Measurements from ENCODE around the gene TMEM208.

Gene TMEM208

DNA sequence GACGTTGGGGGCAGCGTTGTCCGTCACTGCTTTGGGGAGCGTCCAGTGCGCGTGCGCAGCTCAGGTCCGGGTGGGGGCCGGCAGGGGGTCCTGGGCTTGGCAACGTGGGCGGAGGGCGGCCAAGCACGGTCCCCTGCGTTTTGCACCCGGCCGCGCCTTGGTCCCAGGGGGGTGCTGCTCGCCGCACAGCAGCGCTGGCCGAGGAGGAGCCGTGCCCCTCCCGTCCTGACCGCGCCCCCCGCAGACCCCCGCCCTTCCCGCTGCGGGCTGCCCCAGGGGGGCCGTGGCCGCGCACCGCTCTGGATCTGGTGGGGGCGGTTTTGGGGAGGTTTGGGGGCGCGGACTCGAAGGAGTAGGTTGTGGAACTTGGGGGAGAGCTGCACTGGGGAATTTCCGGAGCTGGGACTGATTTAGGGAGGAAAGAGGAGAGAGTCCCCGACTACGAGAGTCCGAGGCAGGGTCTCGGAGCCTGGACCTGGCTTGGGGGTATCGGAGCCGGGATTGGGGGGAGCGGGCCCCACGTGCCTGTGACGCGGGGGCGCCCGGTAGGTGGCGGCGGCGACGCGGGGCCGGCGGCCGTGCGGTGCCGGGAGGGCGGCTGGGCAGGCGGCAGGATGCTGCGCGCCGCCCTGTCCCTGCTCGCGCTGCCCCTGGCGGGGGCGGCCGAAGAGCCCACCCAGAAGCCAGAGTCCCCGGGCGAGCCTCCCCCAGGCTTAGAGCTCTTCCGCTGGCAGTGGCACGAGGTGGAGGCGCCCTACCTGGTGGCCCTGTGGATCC lies 21.7 kb downstream of the TMEM208 start, which contains the start of gene SLC9A5:
Gene SLC9A5 (plus strand): TSS at position 579 of the 777 bp plus-strand sequence. CDS start 36 bp downstream, at position 615.
- no peak for DNase-seq (ENCODE audit: low read depth in 3 of 3, low spot score in 1 of 3)

DNA sequence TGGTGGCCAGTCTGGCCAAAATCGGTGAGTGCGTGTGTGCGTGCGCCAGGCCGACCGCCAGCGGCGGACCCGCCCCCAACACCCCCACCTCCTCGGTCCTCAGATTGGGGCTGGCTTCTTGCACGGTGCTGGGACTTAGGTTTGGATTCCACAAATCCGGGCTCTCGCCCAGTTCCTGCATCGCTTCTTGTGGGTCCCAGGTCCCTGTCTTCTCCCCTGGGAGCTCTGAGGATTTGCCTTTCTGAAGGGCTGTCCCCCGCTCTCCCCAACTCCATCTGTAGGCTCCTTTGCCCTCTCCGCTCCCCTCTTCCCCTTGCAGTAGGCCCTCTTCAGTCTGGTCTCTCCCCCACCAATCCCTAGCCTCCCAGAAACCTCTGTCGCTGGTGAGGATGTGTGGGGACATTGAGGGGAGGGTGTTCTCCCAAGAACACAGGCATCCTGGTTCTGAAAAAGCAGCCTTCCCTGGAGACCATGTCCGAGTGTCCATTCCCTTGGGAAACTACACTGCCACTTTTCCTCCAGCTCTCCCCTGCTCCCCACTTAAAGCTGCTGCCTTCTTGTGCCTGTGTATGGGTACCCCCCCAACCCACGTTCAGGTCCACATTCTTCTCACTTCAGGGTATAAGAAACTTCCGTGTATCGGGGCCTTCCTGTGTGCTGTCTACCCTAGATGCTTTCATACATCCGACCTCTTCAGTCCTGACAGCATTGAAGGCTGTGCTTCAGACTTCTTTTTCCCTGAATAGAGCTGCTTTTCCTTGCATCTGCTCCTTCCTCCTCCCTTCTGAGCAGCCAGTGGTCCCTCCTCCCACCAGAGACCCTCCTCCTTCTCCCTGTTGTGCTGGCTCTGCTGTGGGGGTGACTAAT lies 22.5 kb downstream of the TMEM208 start:
- DNase-seq (ENCODE audit: low read depth in 3 of 3, low spot score in 1 of 3), result no peak

DNA sequence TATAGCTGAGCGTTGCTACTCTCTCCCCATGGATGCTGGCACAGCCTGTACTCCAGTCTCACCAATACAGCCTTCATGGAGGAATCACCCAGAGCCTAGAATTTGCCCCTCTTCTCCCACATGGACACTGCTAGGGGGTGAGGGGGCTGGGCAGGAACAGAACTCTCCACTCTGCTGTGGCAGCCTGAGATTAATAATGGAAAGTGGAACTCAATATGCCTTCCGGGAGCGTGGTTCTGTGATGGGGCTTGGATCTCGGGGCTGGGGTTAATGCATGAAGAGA lies 23.1 kb downstream of the TMEM208 start:
- no peak for DNase-seq (ENCODE audit: low read depth in 3 of 3, low spot score in 1 of 3)

DNA sequence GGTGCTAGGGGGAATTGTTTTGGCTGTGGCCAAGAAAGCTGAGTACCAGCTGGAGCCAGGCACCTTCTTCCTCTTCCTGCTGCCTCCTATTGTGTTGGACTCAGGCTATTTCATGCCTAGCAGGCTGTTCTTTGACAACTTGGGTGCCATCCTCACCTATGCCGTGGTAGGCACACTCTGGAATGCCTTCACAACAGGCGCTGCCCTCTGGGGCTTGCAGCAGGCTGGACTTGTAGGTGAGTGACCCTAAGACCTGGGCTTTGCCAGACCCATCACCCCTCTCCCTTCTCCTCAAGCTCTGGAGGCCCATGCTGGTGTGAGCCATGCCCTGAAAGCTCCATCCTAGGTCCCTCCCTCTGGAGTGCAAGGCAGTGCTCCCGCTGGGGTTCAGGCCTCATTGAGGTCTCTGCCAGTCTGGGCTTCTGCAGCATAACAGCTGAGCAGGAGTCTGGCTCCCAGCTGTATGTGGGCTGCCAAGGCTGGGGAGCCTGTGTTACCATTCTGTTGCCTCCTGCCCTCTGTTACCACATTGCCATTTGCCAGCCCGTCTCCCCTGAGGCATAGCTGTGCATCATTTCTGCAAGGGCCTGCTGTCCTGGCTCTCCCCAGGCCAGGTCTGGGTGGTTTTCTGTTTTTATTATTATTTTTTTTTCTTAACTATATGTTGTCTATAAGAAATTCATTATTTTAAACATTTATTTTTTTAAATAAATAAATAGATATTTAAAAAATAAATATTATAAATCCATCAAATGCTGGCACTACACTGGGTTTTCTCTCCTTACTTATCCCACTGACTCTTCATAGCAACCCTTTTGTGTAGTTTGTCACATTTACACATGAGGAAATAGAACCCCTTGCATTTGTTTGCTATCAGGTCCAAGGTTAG lies 25.9 kb downstream of the TMEM208 start:
- no peak for DNase-seq (ENCODE audit: low read depth in 3 of 3, low spot score in 1 of 3)

DNA sequence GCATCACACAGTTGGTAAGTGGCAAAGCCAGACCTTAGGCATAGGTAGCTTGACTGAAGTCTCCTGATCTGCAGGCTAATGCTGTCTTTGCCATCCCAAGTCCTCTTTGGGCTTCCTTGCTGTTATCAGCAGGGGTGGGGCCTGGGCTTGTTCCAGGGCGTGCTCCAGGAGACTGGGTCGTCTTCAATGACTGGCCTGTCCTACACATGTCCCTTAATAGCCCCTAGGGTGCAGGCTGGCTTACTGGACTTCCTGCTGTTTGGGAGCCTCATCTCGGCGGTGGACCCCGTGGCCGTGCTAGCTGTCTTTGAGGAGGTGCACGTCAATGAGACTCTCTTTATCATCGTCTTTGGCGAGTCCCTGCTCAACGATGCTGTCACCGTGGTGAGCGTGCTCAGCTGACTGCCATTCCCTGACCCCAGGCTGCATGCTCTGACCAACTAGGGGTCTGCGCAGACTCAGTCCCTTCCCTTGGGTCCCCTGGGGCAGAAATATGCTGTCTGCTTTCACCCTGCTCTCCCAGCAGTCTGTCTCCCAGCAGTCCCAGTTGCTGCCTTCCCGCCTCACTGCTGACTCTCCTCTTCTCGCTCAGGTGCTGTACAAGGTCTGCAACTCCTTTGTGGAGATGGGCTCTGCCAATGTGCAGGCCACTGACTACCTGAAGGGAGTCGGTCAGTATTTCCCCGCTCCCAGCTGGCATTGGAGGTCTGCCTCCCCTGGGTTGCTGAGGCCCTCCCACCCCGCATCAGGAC lies 28.0 kb downstream of the TMEM208 start:
- DNase-seq (ENCODE audit: low read depth in 3 of 3, low spot score in 1 of 3), result no peak

DNA sequence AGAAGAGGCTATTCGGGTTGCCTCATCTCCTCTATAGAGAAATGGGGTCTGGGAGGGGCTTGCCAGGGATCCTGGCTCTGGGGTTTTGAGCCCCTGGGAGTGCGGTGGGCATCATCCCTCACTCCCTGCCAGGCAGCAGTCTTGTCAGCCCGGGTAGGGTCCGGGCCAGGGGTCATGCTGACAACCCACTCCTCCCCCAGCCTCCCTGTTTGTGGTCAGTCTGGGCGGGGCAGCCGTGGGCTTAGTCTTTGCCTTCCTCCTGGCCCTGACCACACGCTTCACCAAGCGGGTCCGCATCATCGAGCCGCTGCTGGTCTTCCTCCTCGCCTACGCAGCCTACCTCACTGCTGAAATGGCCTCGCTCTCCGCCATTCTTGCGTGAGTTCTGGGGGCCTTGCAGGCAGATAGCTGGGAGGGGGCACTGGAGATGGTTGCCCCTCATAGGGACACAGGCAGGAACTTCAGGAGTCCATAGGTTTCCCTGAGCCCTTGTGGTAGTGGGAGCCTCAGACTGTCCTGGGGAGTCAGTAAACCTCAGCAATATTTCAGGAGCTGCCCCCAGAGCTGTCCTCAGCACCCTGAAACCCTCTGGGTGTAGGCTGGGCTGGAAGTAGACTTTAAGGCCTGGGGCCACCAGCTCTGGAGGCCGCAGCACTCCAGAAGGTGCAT lies 28.8 kb downstream of the TMEM208 start:
- DNase-seq (ENCODE audit: low read depth in 3 of 3, low spot score in 1 of 3), result no peak

DNA sequence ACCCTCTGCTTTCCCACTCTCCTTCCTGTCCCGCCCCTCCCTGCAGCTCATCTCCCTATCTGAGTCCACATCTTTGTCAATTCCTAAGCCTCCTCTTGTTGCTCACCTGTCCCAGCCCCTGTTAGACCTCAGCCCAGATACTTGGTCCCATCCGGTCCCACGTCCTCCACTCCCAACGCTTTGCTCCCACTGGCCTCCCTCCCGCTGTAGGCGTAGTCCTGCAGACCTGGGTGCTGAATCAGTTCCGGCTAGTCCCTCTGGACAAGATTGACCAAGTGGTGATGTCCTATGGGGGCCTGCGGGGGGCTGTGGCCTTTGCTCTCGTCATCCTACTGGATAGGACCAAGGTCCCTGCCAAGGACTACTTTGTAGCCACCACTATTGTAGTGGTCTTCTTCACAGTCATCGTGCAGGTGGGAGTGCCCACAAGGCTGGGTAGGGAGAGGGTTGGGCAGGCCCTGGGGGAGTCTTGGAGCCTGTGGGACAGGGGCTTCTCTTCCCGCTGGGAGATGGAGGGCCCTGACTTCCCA lies 29.8 kb downstream of the TMEM208 start:
- no peak for DNase-seq (ENCODE audit: low read depth in 3 of 3, low spot score in 1 of 3)

DNA sequence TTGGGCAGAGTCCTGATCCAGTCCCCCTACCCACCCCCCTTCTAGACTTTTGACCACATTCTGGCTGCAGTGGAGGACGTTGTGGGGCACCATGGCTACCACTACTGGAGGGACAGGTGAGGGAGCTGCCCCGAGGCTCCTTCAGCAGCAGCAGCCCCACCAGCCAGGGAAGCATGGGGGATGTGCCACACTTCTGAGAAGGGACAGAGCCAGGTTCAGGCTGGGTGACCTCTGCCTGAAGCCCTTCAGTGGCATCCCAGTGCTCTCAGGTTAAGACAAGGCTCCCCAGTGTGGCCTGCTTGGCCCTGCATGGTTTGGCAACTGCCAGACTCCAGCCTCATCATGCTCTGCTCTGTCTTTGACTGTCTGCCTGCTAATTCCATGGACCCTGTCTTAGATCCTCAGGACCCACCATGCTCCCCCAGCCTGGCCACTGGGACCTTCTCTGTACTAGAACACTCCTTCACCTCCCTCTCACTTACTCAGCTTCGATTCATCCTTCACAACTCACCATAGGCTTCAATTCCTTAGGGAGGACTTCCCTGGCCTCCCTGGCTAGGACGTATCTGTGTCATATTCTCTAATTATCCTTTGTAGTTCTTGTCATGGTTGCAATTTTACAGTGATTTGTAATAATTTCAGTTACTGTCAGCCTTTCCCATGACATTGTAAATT lies 30.7 kb downstream of the TMEM208 start:
- no peak for DNase-seq (ENCODE audit: low read depth in 3 of 3, low spot score in 1 of 3)

DNA sequence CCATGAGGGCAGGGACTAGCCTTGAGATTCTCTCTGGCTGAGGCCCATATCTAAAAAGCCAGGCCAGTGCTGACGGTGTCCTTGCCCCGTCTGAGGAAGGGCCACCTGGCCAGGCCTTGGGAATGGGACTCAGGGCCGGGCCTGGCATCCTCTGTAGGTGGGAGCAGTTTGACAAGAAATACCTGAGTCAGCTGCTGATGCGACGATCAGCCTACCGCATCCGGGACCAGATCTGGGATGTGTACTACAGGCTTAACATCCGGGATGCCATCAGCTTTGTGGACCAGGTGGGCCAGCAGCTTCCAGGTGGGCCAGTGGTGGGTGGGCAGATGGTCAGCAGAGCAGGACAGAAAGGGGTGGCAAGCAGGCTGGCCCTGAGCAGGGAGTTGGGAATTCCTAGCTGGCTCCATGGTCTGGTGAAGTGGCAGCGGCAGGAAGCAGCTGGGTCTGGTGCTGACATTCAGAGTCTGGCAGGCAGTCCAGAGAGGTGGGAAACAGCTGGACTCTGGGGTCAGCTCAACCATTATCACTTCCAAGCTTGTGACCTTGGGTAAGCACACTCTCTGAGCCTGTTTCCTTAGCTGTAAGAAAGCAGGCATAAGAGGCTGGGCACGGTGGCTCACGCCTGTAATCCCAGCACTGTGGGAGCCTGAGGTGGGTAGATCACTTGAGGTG lies 31.4 kb downstream of the TMEM208 start:
- no peak for DNase-seq (ENCODE audit: low read depth in 3 of 3, low spot score in 1 of 3)

DNA sequence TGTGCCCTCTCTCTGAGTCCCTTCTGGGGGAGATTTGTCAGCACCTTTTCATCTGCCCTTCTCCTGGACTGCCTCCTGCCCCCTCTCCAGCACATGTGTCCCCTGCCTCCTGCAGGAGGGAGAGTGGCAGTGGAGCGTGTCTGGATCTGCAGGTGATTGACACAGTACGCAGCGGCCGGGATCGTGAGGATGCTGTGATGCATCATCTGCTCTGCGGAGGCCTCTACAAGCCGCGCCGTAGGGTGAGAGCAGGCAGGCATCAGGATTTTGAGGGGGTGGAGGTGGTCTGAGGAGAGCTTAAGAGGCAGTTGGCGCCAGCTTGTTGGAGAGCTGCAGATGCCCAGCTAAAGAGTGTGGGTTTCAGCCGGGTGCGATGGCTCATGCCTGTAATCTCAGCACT lies 32.8 kb downstream of the TMEM208 start:
- no peak for DNase-seq (ENCODE audit: low read depth in 3 of 3, low spot score in 1 of 3)

DNA sequence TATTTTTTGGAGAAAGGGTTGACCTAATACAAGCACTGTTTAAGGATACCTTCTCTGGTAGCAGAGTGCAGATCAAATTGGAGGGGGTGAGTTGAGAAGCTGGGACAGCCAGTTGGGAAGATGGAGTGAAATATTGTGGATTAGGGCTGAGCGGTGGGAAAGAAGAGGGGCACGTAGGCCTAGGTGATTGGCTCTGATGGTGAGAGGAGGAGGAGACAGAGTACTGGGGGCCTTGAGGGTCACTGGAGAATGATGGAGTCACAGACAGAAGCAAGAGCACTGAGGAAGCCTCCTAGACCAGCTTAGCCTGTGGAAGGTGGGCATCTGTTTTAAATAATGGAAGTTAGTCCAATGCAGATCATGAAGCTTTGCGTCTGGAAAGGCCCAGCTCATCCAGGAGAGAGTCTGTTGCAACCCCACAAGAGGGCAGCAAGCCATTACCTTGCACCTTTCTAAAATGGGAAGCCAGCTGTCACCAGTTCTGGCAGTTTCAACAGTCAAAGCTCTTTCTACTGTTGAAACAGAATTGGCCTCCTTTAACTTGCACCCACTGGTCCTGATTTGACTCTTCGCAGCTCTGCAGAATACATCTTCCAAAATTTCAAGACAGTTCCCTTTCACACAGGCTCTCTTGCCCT lies 33.6 kb downstream of the TMEM208 start:
- DNase-seq (ENCODE audit: low read depth in 3 of 3, low spot score in 1 of 3), result no peak

DNA sequence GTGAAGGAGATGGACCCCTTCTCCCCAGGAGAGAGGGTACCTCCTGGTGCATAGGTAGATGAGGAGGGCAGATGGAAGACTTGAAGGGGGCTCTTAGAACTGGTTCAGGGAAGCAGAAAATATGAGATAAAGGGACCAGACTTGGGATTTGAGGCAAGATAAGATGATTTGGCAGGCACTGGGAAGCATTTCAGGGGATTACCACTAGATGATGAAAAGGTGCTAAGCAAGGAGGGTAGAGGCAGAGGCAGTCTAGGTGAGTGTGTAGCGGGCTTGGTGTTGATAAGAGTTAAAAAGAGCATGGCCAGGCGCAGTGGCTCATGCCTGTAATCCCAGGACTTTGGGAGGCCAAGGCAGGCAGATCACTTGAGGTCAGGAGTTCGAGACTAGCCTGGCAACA lies 36.3 kb downstream of the TMEM208 start:
- DNase-seq (ENCODE audit: low read depth in 3 of 3, low spot score in 1 of 3), result no peak

DNA sequence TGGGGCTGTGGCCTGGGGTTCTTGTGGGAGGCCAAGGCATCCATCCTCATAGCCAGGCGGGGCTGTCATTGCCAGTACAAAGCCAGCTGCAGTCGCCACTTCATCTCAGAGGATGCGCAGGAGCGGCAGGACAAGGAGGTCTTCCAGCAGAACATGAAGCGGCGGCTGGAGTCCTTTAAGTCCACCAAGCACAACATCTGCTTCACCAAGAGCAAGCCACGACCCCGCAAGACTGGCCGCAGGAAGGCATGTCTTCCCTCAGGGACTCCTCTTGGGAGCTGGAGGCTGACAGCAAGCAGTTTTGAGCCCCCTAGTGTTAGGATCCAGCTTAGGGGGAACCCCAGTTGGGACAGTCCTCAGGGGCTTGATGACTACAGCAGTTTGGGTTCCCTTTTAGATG lies 37.3 kb downstream of the TMEM208 start:
- DNase-seq (ENCODE audit: low read depth in 3 of 3, low spot score in 1 of 3), result no peak

DNA sequence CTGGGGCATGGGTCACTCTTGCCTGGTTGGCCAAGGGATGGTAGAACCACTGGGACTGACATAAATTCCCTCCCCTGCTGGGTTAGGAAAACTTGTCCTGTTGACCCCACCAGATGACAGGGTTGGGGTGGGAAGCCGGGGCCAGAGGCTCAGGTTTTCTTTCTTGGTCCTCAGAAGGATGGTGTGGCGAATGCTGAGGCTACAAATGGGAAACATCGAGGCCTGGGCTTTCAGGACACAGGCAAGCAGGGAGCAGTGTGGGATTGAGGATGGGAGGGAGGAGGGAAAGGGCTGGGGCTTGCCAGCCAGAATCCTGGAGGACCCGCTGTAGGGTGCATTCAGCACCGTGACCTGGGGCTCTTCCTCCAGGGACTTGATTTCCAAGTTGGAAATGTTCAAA lies 37.9 kb downstream of the TMEM208 start:
- DNase-seq (ENCODE audit: low read depth in 3 of 3, low spot score in 1 of 3), result no peak

DNA sequence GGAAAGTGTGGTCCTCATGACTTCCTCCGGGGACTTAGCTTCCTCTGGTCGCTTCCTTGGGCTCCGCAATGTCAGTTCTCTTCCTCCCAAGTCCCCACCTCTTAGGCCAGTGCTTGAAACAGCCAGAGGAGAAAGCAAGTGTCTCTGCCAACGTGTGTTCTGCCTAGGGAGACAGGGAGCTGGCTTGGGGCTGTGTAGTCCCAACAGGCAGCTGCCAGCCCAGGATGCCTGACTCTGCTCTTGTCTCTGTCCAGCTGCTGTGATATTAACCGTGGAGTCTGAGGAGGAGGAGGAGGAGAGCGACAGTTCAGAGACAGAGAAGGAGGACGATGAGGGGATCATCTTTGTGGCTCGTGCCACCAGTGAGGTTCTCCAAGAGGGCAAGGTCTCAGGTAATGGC lies 38.9 kb downstream of the TMEM208 start:
- DNase-seq (ENCODE audit: low read depth in 3 of 3, low spot score in 1 of 3), result no peak

DNA sequence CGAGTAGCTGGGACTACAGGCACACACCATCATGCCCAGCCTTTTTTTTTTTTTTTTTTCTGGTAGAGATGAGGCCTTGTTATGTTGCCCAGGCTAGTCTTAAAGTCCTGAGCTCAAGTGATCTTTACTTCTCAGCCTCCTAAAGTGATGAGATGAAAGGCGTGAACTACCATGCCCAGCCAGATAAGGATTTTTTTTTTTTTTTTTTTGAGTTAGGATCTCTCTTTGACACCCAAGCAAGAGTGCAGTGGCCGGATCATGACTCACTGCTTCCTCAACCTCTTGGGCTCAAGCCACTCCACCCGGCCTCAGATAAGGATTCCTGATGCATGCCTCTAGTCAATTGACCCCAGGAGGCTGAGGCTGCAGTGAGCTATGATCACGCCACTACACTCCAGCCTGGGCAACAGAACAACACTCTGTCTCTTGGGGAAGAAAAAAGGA lies 41.2 kb downstream of the TMEM208 start:
- no peak for DNase-seq (ENCODE audit: low read depth in 3 of 3, low spot score in 1 of 3)

DNA sequence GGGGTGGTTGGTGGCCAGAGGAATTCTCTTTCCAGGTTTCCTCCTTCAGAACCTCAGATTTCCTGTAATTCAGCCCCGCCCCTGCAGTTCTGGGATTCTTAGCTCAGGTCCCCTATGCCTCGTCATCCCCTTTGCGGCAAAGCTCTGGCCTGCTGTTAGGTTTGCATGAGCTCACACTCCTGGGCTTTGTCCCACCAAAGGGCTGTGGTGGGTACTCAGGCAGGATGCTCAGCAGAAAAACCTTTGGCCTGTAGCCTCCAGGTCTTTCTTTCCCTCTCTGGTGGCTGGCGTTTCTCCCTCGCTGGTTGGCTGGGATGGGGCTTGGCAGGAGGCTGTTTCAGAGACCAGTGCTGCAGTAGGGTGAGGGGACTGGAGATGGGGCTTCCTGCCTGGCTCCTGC lies 42.8 kb downstream of the TMEM208 start:
- DNase-seq (ENCODE audit: low read depth in 3 of 3, low spot score in 1 of 3), result no peak

DNA sequence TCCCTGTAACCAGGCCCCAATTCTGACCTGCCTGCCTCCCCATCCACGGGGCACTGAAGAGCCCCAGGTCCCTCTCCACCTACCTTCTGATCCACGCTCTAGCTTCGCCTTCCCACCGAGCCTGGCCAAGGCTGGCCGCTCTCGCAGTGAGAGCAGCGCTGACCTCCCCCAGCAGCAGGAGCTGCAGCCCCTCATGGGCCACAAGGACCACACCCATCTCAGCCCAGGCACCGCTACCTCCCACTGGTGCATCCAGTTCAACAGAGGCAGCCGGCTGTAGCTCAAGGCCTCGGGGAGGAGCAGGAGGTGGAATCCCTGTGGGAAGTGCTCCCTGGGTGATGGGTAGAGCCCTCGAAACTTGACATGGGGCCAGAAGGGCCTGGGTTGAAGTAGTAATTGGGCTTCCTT lies 44.0 kb downstream of the TMEM208 start:
- DNase-seq (ENCODE audit: low read depth in 3 of 3, low spot score in 1 of 3), result no peak
